GM19324 (cell line): ENCODE data around the gene TMEM200A.
A peak's percentile ranks its signal among the peaks of the same experiment; 100 is the strongest.

Experiments
- ATAC-seq: cut with Tn5 transposase; IDR thresholded peaks from one replicate; pipeline ENCODE4 v1.9.1; 2021; ENCODE audit warnings: mild to moderate bottlenecking, moderate library complexity; ENCODE audit not compliant: unreplicated experiment, low FRiP score

The TMEM200A gene

DNA sequence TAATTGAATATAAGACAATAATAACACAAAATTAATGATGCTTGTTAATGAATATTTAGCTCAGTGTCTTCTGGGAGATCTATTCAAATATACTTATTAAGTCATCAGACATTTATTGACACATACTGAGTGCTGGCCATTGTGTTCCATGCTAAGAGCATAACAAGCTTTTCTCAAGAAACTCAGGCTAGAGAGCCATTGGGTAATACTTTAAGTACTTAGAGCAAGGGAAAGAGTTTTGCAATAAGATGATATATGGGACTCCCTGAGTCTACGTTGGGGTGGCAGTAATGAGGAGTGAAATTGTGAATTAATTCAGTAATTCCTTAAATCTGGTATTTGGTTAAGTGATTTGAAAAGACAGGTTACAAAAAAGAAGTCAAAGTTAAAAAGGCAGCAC is 11.1 kb downstream of the TMEM200A start:
- no peak for ATAC-seq

GRCh38 chr6:130377371-130377770 is 11.6 kb downstream of the TMEM200A start:
- ATAC-seq, result no peak

- ATAC-seq, result no peak
These were observed 12.1 kb downstream of the TMEM200A start for GRCh38 chr6:130377915-130378314.

GRCh38 chr6:130379223-130379622 is 13.4 kb downstream of the TMEM200A start:
- ATAC-seq, result no peak

DNA sequence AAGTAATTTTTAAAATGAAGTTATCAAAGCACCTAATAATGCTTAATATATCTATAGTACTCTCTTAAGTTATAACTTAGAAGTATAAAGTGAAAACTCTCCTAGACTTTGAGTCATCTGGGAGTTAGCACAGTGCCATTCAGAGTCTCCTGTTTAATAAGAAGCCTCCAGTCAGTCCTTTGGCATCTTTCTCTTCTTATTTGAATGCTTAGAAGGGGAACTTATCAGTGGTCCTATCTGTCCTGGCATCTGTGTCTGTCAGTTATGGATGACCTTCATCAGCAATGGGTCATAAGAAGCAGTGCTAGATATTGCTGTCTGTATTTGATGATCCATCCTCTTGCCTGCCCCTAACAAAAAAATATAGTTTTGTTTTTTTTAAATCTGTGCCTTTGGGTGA is 15.2 kb downstream of the TMEM200A start:
- ATAC-seq, result no peak

DNA sequence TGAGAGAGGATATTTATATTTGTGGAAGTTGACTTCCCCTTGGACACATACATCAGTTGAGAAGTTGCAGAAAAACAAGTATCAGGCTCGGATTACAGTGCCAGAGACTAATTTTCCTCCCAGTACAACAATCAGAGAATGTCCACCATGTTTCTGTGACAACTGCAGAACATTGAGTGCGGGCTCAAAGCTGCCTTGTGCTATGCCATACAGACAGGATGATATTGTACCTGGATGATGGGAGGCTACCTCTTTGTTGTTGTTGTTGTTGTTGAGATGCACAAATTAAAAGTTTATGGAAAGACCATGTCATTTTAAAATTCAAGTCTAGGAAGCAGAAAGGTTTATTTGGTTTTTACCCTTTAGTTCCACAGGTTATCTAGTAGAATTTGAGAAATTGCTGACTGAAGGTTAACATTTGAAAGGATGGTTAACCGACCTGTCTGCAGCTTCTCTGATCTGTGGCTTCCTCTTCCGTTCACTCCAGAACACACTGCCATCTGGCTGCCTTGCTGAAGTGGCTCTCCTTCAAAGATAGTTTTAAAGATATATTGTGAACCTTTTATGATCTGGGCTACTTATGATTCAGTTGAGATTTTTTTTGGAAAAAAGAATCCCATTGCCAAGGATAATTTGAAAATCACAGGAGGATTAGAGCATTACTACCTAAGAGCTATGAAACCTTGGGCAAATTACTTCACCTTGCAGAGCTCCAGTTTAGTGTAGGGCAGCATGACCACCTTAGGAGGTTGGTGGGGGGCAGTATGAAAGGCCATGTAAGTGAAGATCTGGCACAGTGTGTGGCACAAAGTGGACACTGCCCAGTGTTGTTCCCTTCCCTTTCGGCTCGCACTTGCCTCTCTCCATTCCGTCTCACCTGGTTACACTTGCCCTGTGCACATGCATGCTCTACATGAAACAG is 15.9 kb downstream of the TMEM200A start:
- peak; percentile 60 for ATAC-seq

GRCh38 chr6:130382872-130383490 is 17.2 kb downstream of the TMEM200A start:
- ATAC-seq, result no peak

DNA sequence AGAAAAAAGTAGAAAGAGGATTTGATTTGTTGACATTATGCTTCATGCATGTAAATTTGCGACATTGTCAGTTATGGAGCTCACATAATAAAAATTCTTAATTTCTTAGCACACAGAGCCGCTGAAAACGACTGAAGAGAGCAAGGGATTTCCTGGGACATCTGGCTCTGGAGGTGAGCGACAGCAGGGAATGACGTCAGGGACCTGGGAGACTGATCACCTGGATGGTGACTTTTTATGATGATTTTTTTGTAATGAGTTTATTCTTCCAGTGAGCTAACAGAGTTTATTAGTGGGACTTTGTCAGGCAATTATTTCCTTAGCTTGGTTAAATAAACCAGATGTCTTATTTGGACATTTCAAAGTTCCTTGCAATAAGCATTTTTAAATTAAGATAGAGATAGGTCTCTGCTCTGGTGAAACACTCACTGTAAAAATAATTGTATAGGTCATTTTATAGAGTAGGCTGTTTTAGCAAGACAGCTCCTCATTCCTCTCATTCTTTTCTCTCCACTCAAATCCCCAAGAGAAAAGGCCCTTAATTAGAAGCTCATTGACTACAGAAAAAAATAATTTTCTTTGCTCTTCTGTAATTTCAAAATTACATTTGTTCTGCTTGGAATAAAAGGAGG is 19.4 kb downstream of the TMEM200A start:
- ATAC-seq, result no peak

- ATAC-seq, result no peak
These were observed 23.3 kb downstream of the TMEM200A start for GRCh38 chr6:130389142-130389541.

GRCh38 chr6:130390890-130391289 is 25.1 kb downstream of the TMEM200A start:
- ATAC-seq, result no peak

DNA sequence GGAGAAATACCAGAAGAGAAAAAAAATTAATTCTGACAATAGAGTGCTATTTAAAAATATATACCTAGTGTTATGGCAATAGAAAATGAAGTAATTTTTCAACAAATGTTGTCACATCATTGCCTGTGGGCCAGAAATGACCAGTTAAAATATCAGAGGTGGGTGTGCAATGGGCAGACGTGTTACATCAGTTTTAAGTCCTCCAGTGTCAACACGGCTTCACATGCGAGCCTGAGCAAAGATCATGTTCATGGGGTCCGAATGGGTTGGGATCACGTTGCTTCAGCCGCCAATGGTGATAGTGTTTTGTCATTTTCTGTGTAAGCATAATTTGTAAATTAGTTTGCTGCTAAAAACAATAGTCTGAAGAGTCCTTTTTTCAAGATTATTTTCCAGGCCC is 27.5 kb downstream of the TMEM200A start:
- ATAC-seq, result no peak

DNA sequence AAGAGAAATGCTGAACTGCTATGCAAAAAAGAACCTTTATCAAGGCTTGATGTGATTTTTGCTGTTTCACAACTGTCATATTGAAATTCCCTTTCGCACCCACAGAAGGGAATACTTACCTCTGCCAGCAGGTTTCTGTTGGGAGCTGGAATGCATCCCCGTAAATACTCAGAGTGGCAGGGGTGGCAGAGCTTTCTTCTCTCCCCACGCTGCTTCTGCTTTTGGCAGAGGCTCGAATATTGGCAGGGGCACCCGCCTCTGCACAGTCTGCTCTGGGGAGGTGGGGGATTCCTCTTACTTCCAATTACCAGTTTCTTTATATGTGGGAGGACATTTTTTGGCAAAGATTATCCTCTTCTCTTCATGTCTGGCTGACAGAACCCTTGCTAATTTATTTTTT is 28.4 kb downstream of the TMEM200A start:
- ATAC-seq, result no peak

GRCh38 chr6:130395164-130395563 is 29.3 kb downstream of the TMEM200A start:
- no peak for ATAC-seq

- ATAC-seq, result no peak
These were observed 30.9 kb downstream of the TMEM200A start for GRCh38 chr6:130396722-130397121.

DNA sequence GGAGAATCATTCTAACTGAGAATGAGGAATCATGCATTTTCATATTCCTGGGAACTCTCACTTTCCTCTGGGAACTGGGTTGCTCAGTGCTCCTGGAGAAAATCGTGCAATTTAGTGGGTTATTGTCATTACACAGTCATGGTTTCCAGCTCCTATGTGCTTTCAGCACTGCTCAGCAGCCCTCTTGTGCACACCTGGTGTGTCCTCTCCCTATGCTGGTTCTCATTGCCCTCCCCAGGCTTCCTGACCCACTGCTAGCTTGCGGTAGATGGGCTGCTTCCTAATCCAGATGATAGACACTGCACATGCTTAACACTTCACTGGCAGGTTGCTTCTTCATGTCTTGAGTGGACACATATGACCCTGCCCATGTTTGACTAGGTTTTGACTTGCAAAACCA is 39.7 kb downstream of the TMEM200A start:
- no peak for ATAC-seq

DNA sequence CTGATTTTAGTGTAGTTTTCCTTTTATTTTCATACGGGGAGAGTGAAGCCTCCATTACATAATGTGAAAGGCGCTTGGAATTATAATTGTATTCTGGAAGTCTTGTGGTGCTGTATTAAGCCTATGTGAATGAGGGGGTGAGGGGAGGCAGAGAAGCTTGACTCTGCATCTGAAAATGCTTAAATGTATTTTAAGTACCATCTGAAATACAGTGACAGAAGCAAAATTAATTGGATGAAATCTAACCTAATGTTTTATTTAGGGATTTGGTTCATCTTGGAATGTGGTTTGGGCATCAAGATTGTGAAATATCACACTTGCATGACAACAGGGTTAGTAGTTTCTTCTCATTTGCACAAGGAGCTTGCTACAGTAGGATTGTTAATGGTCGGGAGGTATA is 41.2 kb downstream of the TMEM200A start:
- no peak for ATAC-seq

GRCh38 chr6:130409418-130410100 is 43.7 kb downstream of the TMEM200A start:
- no peak for ATAC-seq

DNA sequence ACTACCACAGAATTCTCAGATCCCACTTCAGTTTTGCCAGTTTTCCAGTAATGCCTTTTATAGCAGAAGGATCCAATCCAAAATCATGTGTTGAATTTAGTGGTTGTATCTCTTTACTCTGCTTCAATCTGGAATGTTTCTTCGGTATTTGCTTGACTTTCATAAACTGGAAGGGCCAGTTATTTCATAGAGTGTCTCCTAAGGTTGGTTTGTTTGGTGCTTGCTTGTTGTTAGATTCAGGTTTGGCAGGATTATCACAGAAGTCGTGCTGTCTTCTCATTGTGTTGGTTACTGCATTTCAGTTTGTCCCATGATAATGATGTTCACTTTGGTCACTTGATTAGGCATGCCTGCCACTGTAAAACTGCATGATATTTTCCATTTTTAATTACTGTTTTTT is 45.7 kb downstream of the TMEM200A start:
- no peak for ATAC-seq

DNA sequence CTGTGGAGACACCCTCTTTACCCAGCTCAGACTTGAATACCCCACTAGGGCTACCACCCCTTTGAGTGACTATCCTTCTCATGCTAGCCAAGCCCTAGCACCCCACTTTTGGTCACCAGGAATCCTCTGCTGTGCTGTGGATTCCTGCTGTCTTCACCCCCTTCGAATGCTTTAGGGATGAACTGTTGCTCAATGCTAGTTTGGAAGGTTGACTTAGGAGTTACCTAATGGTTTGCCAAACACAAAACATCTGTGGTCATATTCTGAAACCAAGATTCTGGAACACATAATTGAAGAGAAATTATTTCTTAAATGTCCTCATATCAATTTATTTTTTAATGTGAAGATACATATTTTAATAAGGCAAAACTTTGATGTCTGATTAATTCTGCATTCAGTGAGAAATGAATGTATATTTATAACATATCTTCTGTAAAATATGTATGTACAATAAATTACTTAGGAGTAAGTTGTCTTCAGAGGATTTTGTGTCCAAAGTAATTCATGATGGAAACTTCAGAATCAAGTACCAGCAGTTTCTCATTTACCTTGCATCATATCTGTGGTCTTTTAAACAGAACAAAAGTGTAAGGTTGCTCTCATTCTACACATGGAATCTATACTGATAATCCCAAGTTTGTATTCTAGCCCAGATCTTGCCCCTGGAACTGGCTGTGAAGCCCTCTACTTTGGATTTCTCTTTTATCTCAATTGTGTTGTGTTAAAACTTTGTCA is 46.9 kb downstream of the TMEM200A start:
- ATAC-seq, result no peak

DNA sequence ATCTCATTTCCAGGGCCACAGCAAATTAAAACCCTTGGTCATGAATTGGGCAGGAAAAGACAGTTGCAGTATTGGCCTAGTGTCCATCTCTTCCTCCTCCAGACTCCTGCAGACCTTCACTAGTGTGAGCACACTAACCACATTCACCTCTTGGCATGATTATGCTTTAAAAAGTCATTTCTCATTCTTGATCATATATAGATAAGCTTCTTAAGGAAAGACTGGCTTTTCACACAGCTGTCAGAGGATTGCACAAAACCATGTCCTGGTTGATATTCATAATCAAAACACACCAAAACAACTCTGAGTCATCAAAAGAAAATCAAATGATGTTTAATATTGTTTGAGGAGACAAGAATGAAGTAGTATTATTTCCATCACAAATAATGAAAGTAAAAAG is 52.1 kb downstream of the TMEM200A start:
- no peak for ATAC-seq
